ENCODE results near the gene CCL8. TPM values are rescaled to one million over a fixed set of nuclear protein-coding genes. Genes with fewer than 3 reads are reported as not detected.
A peak's percentile ranks its signal among the peaks of the same experiment; 100 is the strongest.

The CCL8 gene
- total RNA-seq, 1 donor from 2014 or later, result 1.5 TPM

DNA sequence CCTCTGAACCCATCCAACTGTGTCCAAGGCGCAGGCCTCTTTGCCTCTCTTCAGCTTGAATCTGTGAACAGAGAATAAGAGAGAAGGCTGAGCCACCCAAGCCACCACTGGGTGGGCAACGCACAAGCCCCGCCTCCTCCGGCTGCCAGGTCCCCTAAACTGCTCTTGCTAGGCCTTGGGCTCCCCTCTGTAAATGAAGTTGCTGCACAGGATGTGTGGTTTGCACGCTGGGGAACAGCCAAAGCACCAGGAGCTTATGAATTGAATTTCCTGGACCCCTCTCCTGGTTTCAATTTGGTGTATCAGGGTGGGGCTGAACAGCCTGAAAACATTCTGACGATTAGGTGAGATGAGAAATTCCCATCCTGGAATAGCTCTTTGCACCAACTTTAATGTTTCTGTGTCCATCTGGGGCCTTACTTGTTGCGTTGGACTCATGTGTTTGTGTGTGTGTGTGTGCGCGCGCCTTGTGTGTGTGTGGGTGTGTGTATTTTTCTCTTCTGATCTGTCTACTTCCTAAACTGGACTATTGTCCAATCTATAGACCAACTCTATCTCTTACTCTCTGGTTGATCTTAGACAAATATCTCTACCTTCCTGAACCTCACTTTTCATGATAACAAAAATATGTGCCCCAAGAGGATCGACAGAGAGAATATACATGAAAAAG is 41.5 kb downstream of the CCL8 start:
- ATAC-seq, result no peak
- no peaks in the 10 kb centered on the region for H3K4me1 ChIP-seq
- intact Hi-C loops (cut with DNase I), result loop anchor here (5.0 kb wide), 1 partner anchor 158 kb away; no protein-coding TSS in a partner anchor
- H3K9me3 ChIP-seq, result no peaks in the 10 kb centered on the region
- TF ChIP-seq, protein P1, sequence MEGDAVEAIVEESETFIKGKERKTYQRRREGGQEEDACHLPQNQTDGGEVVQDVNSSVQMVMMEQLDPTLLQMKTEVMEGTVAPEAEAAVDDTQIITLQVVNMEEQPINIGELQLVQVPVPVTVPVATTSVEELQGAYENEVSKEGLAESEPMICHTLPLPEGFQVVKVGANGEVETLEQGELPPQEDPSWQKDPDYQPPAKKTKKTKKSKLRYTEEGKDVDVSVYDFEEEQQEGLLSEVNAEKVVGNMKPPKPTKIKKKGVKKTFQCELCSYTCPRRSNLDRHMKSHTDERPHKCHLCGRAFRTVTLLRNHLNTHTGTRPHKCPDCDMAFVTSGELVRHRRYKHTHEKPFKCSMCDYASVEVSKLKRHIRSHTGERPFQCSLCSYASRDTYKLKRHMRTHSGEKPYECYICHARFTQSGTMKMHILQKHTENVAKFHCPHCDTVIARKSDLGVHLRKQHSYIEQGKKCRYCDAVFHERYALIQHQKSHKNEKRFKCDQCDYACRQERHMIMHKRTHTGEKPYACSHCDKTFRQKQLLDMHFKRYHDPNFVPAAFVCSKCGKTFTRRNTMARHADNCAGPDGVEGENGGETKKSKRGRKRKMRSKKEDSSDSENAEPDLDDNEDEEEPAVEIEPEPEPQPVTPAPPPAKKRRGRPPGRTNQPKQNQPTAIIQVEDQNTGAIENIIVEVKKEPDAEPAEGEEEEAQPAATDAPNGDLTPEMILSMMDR (IDR thresholded peaks at IDR 0.05), result no peak
- H3K27me3 ChIP-seq, result no peaks in the 10 kb centered on the region
- H3K36me3 ChIP-seq, result no peaks in the 10 kb centered on the region
- no peak overlapping the region for H3K4me3 ChIP-seq
- no peak overlapping the region for H3K27ac ChIP-seq
- DNase-seq, result no peak

DNA sequence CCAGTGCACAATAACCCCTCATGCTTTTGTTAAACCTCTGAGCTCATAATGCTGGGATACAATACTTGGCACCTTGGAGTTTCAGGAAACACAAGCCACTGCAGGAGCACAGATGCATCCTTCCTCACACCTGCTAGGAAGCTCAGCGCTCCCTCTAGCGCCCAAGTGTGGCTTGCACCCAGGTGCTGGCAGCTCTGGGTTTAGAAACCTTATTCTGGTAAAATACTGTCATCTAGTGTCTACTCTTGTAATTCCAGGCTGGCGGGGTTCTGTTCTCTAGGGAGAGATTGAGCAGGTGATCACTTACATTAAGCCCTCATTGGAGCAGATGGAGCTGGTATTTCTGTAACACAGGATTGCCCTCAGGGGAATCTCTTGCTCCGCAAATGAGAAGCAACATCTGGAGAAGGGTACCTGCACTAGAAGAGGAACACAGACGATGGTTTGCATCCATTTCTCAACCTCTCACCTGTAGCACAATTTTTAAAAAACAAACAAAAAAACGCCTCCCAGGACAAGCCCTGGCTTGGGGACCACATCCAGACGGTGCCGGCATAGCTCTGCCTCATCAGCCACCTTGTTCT is 42.3 kb downstream of the CCL8 start:
- H3K27ac ChIP-seq, result no peak overlapping the region
- ATAC-seq (peak; percentile 97), DNase-seq (peak; percentile 94)
- intact Hi-C loops (cut with DNase I), result loop anchor here (5.0 kb wide), 1 partner anchor 159 kb away; no protein-coding TSS in a partner anchor
- H3K9me3 ChIP-seq, result no peaks in the 10 kb centered on the region
- no peaks in the 10 kb centered on the region for H3K27me3 ChIP-seq
- H3K4me3 ChIP-seq, result no peak overlapping the region
- TF ChIP-seq, protein P1 (IDR thresholded peaks at IDR 0.05), result peak; percentile 100
- no peaks in the 10 kb centered on the region for H3K36me3 ChIP-seq
- H3K4me1 ChIP-seq, result peaks cover 2% of the 10 kb centered on the region

DNA sequence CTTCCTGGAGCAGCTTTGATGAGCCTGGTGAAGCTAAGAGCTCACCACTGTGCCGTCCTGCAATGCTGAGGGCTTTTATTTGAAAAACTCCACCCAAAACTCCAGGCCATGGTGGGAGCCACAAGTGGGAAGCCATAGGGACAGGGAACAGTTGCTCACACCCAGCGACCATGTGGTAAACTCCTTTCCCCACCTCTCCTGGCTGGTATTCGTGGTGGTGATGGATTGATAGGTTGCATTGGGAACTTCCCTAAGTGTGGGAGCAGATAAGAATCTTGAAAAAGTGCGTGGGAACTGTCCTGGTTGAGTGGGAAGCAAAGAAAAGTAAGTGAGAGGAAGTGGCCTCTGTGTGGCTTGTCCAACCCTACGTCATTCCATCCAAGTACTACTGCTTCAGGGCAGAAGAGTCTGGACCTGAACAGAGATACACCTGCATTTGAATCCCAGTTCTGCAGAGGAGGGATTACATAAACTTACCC is 44.0 kb downstream of the CCL8 start, which contains the start of gene CCL1:
CCL1 (minus strand) TSS at position 51 of the 479 bp plus-strand sequence. CDS start 72 bp downstream, outside the sequence.
- Histone ChIP-seq H3K4me1 (peaks cover 8% of the 10 kb centered on the region), H3K27me3 (no peaks in the 10 kb centered on the region), H3K27ac (no peak within 1 kb of the TSS), H3K36me3 (no peaks in the 10 kb centered on the region), H3K9me3 (no peaks in the 10 kb centered on the region), H3K4me3 (no peak within 1 kb of the TSS)
- TF ChIP-seq, protein P1 (IDR thresholded peaks at IDR 0.05), result no peak
- intact Hi-C loops (cut with DNase I), result loop anchor here (5.0 kb wide), 1 partner anchor 161 kb away; no protein-coding TSS in a partner anchor
- DNase-seq (no peak), ATAC-seq (peak; percentile 15)

DNA sequence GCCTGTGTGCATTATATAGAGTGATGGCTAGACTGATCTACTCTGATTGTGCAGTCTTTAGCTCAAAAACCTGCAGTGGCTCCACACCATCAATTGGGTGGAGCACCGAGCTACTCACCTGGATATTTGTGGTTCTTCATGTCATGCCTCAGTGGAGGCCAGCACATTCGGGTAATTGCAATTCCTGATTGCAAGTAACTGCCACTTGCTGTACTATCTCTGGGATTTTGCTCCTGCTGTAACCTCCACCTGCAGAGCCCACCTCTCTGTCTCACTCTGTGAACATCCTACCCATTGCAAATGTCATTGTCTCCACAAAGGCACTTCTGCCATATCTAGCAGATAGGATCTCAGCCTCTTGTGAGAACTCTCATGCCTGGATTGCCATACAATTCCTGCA is 45.5 kb downstream of the CCL8 start:
- no peak overlapping the region for H3K4me3 ChIP-seq
- H3K27ac ChIP-seq, result no peak overlapping the region
- H3K36me3 ChIP-seq, result no peaks in the 10 kb centered on the region
- peaks cover 20% of the 10 kb centered on the region for H3K4me1 ChIP-seq
- no peak for DNase-seq
- no peaks in the 10 kb centered on the region for H3K9me3 ChIP-seq
- TF ChIP-seq, protein P1 (IDR thresholded peaks at IDR 0.05), result no peak
- no peak for ATAC-seq
- H3K27me3 ChIP-seq, result no peaks in the 10 kb centered on the region
- intact Hi-C loops (cut with DNase I), result loop anchor here (5.0 kb wide), 1 partner anchor 162 kb away; no protein-coding TSS in a partner anchor

DNA sequence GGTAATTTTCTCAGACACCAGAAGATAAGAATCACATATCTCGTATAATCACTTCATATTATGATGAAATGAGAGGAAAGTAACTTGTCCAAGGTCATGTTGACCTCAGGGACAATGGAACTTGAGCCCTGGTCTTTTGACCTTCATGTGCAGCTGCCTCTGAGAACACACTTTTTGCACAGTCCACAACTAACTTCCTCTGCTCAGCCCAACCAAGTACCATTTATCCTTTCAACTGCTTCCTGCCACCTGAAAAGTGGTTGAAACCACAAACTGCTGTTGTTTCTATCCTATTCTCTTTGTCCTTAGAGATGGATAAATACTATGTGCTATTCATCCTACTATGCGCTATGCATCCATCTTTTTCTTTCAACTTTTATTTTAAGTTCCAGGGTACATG is 46.1 kb downstream of the CCL8 start:
- no peak overlapping the region for H3K4me3 ChIP-seq
- intact Hi-C loops (cut with DNase I), result no loop called here
- peaks cover 20% of the 10 kb centered on the region for H3K4me1 ChIP-seq
- ATAC-seq (no peak), DNase-seq (no peak)
- TF ChIP-seq, protein P1 (IDR thresholded peaks at IDR 0.05), result no peak
- no peak overlapping the region for H3K27ac ChIP-seq
- H3K9me3 ChIP-seq, result no peaks in the 10 kb centered on the region
- no peaks in the 10 kb centered on the region for H3K36me3 ChIP-seq
- no peaks in the 10 kb centered on the region for H3K27me3 ChIP-seq
